Inferior parietal cortex (tissue), 1 donor: Measurements from ENCODE around the gene AZU1.

Source experiments
- DNase-seq: peaks from one replicate; pipeline ENCODE4 v3.0.0-alpha.2; 2016; ENCODE audit errors: extremely low spot score

AZU1 gene

GRCh38 chr19:827710-828321 lies at the start of gene AZU1:
Gene AZU1, plus strand, starts transcription at chr19:827837. Its CDS starts 10 bp downstream, at chr19:827847.
- DNase-seq, result no peak

- DNase-seq, result no peak
Observed at GRCh38 chr19:778910-779653, 48.6 kb upstream of the AZU1 start.

GRCh38 chr19:780935-781334 lies 46.7 kb upstream of the AZU1 start:
- no peak for DNase-seq

- no peak for DNase-seq
Observed at GRCh38 chr19:781800-782184, 45.8 kb upstream of the AZU1 start.

- no peak for DNase-seq
Observed at GRCh38 chr19:782185-782877, 45.3 kb upstream of the AZU1 start.

- DNase-seq, result no peak
Observed at GRCh38 chr19:782878-783668, 44.6 kb upstream of the AZU1 start.

- no peak for DNase-seq
Observed at GRCh38 chr19:784541-784940, 43.1 kb upstream of the AZU1 start.

- DNase-seq, result no peak
Observed at GRCh38 chr19:787536-787935, 40.1 kb upstream of the AZU1 start.

- no peak for DNase-seq
Observed at GRCh38 chr19:788686-788982, 39.0 kb upstream of the AZU1 start.

- DNase-seq, result no peak
Observed at GRCh38 chr19:788983-789700, 38.5 kb upstream of the AZU1 start.

GRCh38 chr19:789701-790060 lies 38.0 kb upstream of the AZU1 start:
- DNase-seq, result no peak

GRCh38 chr19:791007-791566 lies 36.5 kb upstream of the AZU1 start:
- DNase-seq, result no peak

- no peak for DNase-seq
Observed at GRCh38 chr19:791567-792305, 35.9 kb upstream of the AZU1 start.

- DNase-seq, result no peak
Observed at GRCh38 chr19:792306-792885, 35.2 kb upstream of the AZU1 start.

GRCh38 chr19:793806-794205 lies 33.8 kb upstream of the AZU1 start:
- no peak for DNase-seq

GRCh38 chr19:795073-795611 lies 32.5 kb upstream of the AZU1 start:
- no peak for DNase-seq

- DNase-seq, result no peak
Observed at GRCh38 chr19:795691-796581, 31.7 kb upstream of the AZU1 start.

- DNase-seq, result peak; percentile 100
Observed at GRCh38 chr19:796692-797527, 30.7 kb upstream of the AZU1 start, which contains the start of gene PTBP1. Gene PTBP1, plus strand, starts transcription at chr19:797452. Its CDS starts 46 bp downstream, at chr19:797498.
